ENCODE measurements around the gene SCGB1C2. TPM values are rescaled to one million over a fixed set of nuclear protein-coding genes. Genes with fewer than 3 reads are reported as not detected.

The SCGB1C2 gene
- total RNA-seq, 1 experiment from 2014 or later = not detected

GRCh38 chr17:170130-170670, 32.8 kb downstream of the SCGB1C2 start:
- ChIA-PET CTCF (interaction anchor here (0.5 kb wide), 1 partner anchor 216 kb away, joined by 5 read pairs; no protein-coding TSS in a partner anchor), POLR2A (ENCODE audit: unreplicated experiment) (no interaction called here)
- no peak for DNase-seq

GRCh38 chr17:171871-172270, 34.5 kb downstream of the SCGB1C2 start:
- Histone ChIP-seq H3K9me2 (ENCODE audit: insufficient read depth) (no peaks in the 10 kb centered on the region), H3K4me3 (no peak overlapping the region), H3K27ac (no peak overlapping the region), H3K4me2 (no peak overlapping the region), H3K27me3 (ENCODE audit: insufficient read depth, low read depth) (peaks cover 4% of the 10 kb centered on the region; the same call in 1 of the 2 replicates), H3K4me1 (replicated peaks; ENCODE audit: insufficient read depth) (no peaks in the 10 kb centered on the region), H3K79me2 (ENCODE audit: low read depth) (no peaks in the 10 kb centered on the region), H3K36me3 (ENCODE audit: low read depth) (no peaks in the 10 kb centered on the region), H2AFZ (no peak overlapping the region), H3K9me3 (ENCODE audit: insufficient read depth, low read depth) (no peaks in the 10 kb centered on the region), H4K20me1 (ENCODE audit: insufficient read depth) (no peaks in the 10 kb centered on the region), H3F3A (ENCODE audit: insufficient read depth, low read depth) (no peaks in the 10 kb centered on the region)
- DNase-seq = no peak
- ChIA-PET CTCF (no interaction called here), POLR2A (ENCODE audit: unreplicated experiment) (no interaction called here)
- TF ChIP-seq CTCF (conservative IDR thresholded peaks at IDR 0.05) (no peak), EZH2 (IDR thresholded peaks at IDR 0.05; ENCODE audit: low read depth) (no peak)
- intact Hi-C loops (cut with micrococcal nuclease; ENCODE audit: unreplicated experiment) = no loop called here
- BruUV-seq (replicated peaks) = no TSS peak

More at GRCh38 chr17:170130-170670, 32.8 kb downstream of the SCGB1C2 start:
- no peaks in the 10 kb centered on the region for H3F3A ChIP-seq (ENCODE audit: insufficient read depth, low read depth)
- no peak overlapping the region for H3K4me3 ChIP-seq
- no peaks in the 10 kb centered on the region for H3K9me2 ChIP-seq (ENCODE audit: insufficient read depth)
- 0 out of 2 replicates have a peak, but pooled peaks cover 4% of the 10 kb centered on the region for H3K27me3 ChIP-seq (ENCODE audit: insufficient read depth, low read depth)
- H3K79me2 ChIP-seq (ENCODE audit: low read depth) = no peaks in the 10 kb centered on the region
- H3K4me1 ChIP-seq (replicated peaks; ENCODE audit: insufficient read depth) = no peaks in the 10 kb centered on the region
- no peaks in the 10 kb centered on the region for H4K20me1 ChIP-seq (ENCODE audit: insufficient read depth)
- no TSS peak for BruUV-seq (replicated peaks)
- no peak overlapping the region for H3K4me2 ChIP-seq
- TF ChIP-seq EZH2 (IDR thresholded peaks at IDR 0.05; ENCODE audit: low read depth) = no peak
- no peak for TF ChIP-seq CTCF (conservative IDR thresholded peaks at IDR 0.05)
- intact Hi-C loops (cut with micrococcal nuclease; ENCODE audit: unreplicated experiment) = no loop called here
- H3K36me3 ChIP-seq (ENCODE audit: low read depth) = no peaks in the 10 kb centered on the region
- H3K9me3 ChIP-seq (ENCODE audit: insufficient read depth, low read depth) = no peaks in the 10 kb centered on the region
- H2AFZ ChIP-seq = no peak overlapping the region
- no peak overlapping the region for H3K27ac ChIP-seq

GRCh38 chr17:172401-172800, 35.0 kb downstream of the SCGB1C2 start:
- H2AFZ ChIP-seq = no peak overlapping the region
- no TSS peak for BruUV-seq (replicated peaks)
- ChIA-PET POLR2A (ENCODE audit: unreplicated experiment) (no interaction called here), CTCF (no interaction called here)
- no peak overlapping the region for H3K4me2 ChIP-seq
- no peak overlapping the region for H3K27ac ChIP-seq
- TF ChIP-seq CTCF (conservative IDR thresholded peaks at IDR 0.05) = no peak
- no peak for TF ChIP-seq EZH2 (IDR thresholded peaks at IDR 0.05; ENCODE audit: low read depth)
- no peaks in the 10 kb centered on the region for H3K9me3 ChIP-seq (ENCODE audit: insufficient read depth, low read depth)
- intact Hi-C loops (cut with micrococcal nuclease; ENCODE audit: unreplicated experiment) = no loop called here
- no peaks in the 10 kb centered on the region for H3K36me3 ChIP-seq (ENCODE audit: low read depth)
- no peaks in the 10 kb centered on the region for H4K20me1 ChIP-seq (ENCODE audit: insufficient read depth)
- no peak for DNase-seq
- H3K27me3 ChIP-seq (ENCODE audit: insufficient read depth, low read depth) = peaks cover 6% of the 10 kb centered on the region
- no peaks in the 10 kb centered on the region for H3K9me2 ChIP-seq (ENCODE audit: insufficient read depth)
- H3K79me2 ChIP-seq (ENCODE audit: low read depth) = no peaks in the 10 kb centered on the region
- H3K4me3 ChIP-seq = no peak overlapping the region
- no peaks in the 10 kb centered on the region for H3K4me1 ChIP-seq (replicated peaks; ENCODE audit: insufficient read depth)
- no peaks in the 10 kb centered on the region for H3F3A ChIP-seq (ENCODE audit: insufficient read depth, low read depth)

Measured in PC-9 (cell line).